Spinal cord (tissue), 10 donors: ENCODE results near the gene AGPAT2. TPM values are rescaled to one million over a fixed set of nuclear protein-coding genes. Genes with fewer than 3 reads are reported as not detected.
A peak's percentile ranks its signal among the peaks of the same experiment; 100 is the strongest.

ENCODE experiments used
- DNase-seq, 6 donors: peaks; one replicate each; pipeline versions ENCODE4 v3.0.0 to v3.0.0-alpha.2; 2013 to 2015; ENCODE audit warnings: low spot score in 6 of 6, low read depth in 4 of 6
- H3K27ac ChIP-seq: one replicate; pipeline ENCODE4 v1.5.1; 2013; ENCODE audit warnings: low read depth, low read length, control low read depth
- H3K27me3 ChIP-seq: one replicate; pipeline ENCODE4 v1.6.1; 2013; ENCODE audit warnings: low read length; ENCODE audit not compliant: control insufficient read depth, insufficient read depth
- H3K36me3 ChIP-seq: one replicate; pipeline ENCODE4 v1.6.1; 2013; ENCODE audit warnings: low read length; ENCODE audit not compliant: control insufficient read depth, insufficient read depth
- H3K4me1 ChIP-seq: one replicate; pipeline ENCODE4 v1.6.1; 2013; ENCODE audit warnings: low read length; ENCODE audit not compliant: control insufficient read depth, insufficient read depth
- H3K4me3 ChIP-seq: one replicate; pipeline ENCODE4 v1.5.1; 2013; ENCODE audit warnings: low read depth, low read length, control low read depth
- H3K9me3 ChIP-seq: one replicate; pipeline ENCODE4 v1.6.1; 2013; ENCODE audit warnings: low read length; ENCODE audit not compliant: control insufficient read depth, insufficient read depth
- WGBS: methylation state at CpG from one replicate; pipeline ENCODE4 v1.1.5; 2013; ENCODE audit warnings: missing lambda C conversion rate; ENCODE audit not compliant: insufficient coverage; 5-methylcytosine and 5-hydroxymethylcytosine counted together
- polyA plus RNA-seq, 2 donors: library from polyadenylated mRNA; unstranded; fragments of 120-200 nt; gene quantifications; one replicate each; pipeline ENCODE4 v1.2.1, GENCODE V29; 2013; ENCODE audit not compliant: insufficient read length in 2 of 2
- total RNA-seq, 2 donors: library from RNA; depleted of rRNA in 1 of 2; stranded (reverse); fragments of 120-200 nt in 1 of 2; fragments of >200 nt in 1 of 2; gene quantifications; one replicate each; pipeline versions ENCODE4 v1.2.3 to v1.2.4, GENCODE V29; 2013 to 2014
- donor health status: healthy.

Gene AGPAT2
- total and polyA plus RNA-seq, 4 donors, result 8.7 to 14.3 (median 10.1) TPM

DNA sequence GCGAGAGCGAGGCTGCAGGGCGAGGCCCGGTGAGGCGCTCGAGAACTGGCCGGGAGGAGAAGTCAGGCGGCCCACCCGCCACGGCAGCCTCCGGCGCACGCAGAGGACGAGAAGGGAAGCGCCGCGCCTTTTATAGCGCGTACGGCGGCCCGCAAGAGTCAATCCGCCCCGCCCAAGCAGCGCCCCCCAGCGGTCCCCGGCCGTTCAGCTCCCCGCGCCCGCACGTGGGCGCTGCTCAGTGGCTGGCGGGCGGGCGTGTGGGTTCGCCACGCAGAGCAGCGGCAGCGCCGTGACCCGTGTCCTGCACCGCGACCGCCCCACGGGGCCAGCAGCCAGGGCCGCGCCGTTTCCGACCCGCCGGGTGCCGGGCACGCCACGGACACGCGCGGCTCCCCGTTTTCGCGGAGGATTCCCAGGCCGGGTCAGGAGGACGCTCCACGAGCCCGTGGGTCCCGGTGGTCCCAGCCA, 40.9 kb upstream of the AGPAT2 start:
- H3K9me3 ChIP-seq, result no peaks in the 10 kb centered on the region
- peaks cover 43% of the 10 kb centered on the region for H3K36me3 ChIP-seq
- under 1% methylated on average over 66 of the region's 66 CpGs for WGBS
- peak overlapping the region; percentile 89 for H3K4me3 ChIP-seq
- DNase-seq, result peak in 5 of 6 donors; percentile 70 to 96 (median 82)
- H3K27ac ChIP-seq, result no peak overlapping the region
- peaks cover 42% of the 10 kb centered on the region for H3K4me1 ChIP-seq
- H3K27me3 ChIP-seq, result no peaks in the 10 kb centered on the region

DNA sequence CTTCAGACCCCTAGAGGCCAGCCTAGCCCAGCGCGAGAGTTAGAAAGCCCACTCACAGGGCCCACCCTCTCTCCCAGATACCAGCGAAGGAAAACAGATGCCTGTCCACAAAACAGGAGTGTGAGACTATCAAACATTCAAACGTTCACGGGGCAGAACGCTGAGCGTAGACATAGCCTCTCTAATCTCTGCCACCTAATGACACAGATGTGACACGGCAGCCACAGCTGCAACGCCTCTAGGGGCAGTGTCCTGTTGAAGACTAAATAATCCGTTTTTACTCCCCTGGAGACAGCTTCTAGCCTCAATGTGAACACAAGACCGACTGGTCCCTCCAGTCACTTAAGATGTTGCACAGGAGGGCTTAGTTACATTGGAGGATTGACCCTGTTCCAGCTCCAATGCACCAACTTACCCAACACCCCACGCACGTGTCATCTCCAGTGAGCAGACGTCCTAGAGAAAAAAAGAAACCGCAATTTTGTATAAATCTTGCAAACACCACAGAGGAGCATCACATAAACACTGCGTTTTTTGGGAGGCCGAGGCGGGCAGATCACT, 39.5 kb upstream of the AGPAT2 start:
- WGBS, result 38% methylated on average over 13 of the region's 18 CpGs
- no peaks in the 10 kb centered on the region for H3K27me3 ChIP-seq
- H3K4me1 ChIP-seq, result peaks cover 50% of the 10 kb centered on the region
- no peaks in the 10 kb centered on the region for H3K9me3 ChIP-seq
- H3K36me3 ChIP-seq, result peaks cover 54% of the 10 kb centered on the region
- peak in 1 of 6 donors; percentile 12 for DNase-seq
- no peak overlapping the region for H3K27ac ChIP-seq
- H3K4me3 ChIP-seq, result peak overlapping the region; percentile 89

DNA sequence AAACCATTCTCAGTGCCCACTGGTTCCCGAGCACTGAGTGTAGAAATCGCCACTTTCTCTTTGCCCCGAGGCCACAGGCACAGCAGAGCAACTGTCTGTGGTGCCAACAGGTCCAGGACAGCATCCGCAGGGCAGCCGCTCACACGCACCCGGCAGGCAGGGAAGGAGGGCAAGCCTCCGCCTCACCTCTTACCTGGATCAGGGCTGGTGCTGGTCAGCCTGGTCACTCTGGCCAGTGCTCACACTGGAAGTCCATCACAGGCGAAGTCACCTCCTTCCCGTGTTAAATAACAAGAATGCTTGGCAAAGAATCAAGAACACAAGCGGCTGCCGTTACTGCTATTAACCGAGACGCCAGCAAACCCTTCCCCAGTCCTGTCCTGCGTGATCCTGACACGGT, 38.9 kb upstream of the AGPAT2 start:
- H3K36me3 ChIP-seq, result peaks cover 57% of the 10 kb centered on the region
- 69% methylated on average over 16 of the region's 16 CpGs for WGBS
- DNase-seq, result no peak
- H3K9me3 ChIP-seq, result no peaks in the 10 kb centered on the region
- H3K4me3 ChIP-seq, result no peak overlapping the region
- H3K4me1 ChIP-seq, result peaks cover 56% of the 10 kb centered on the region
- H3K27me3 ChIP-seq, result no peaks in the 10 kb centered on the region
- no peak overlapping the region for H3K27ac ChIP-seq

DNA sequence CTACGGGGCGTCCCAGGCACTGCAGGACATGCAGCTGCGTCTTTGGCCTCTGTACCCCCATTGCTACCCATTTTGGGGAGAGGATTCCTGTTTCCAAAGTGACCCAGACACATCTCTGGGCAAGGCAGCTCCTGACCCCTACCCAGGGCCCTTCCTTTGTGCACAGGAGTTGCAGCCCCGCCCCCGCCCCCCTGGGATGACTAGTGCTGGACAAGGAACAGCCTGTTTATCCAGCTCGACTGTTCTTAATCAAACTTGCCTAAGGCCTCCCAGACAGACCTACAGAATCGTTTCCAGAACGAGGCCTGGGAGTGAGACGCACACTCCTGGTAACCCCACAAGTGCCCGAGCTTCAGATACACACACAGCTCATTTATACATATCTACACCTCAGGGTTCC, 38.4 kb upstream of the AGPAT2 start:
- H3K4me1 ChIP-seq, result peaks cover 61% of the 10 kb centered on the region
- WGBS, result 81% methylated on average over 10 of the region's 10 CpGs
- no peak overlapping the region for H3K27ac ChIP-seq
- H3K9me3 ChIP-seq, result no peaks in the 10 kb centered on the region
- H3K36me3 ChIP-seq, result peaks cover 62% of the 10 kb centered on the region
- no peak for DNase-seq
- H3K27me3 ChIP-seq, result no peaks in the 10 kb centered on the region
- no peak overlapping the region for H3K4me3 ChIP-seq

DNA sequence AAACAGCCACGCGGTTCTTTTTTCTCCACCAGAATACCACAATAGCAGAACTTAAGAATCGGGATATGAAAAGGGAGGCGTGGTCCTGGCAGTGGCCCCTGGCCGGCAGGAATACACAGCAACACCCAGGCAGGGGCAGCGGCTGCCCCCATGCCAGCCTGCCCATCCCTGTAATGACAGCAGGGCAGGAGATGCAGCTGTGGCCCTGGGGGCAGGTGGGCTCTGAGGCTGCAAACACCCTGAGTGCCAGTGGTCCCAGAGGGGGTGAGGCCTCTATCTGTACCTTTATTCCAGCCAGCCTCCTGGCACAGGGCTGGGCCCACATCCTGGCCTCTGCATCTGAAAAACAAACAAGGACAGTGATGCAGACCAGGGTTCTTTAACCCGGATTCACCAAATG, 37.5 kb upstream of the AGPAT2 start:
- no peak overlapping the region for H3K4me3 ChIP-seq
- DNase-seq, result no peak
- WGBS, result 86% methylated on average over 5 of the region's 7 CpGs
- H3K36me3 ChIP-seq, result peaks cover 71% of the 10 kb centered on the region
- peaks cover 68% of the 10 kb centered on the region for H3K4me1 ChIP-seq
- H3K27me3 ChIP-seq, result no peaks in the 10 kb centered on the region
- H3K27ac ChIP-seq, result no peak overlapping the region
- no peaks in the 10 kb centered on the region for H3K9me3 ChIP-seq

DNA sequence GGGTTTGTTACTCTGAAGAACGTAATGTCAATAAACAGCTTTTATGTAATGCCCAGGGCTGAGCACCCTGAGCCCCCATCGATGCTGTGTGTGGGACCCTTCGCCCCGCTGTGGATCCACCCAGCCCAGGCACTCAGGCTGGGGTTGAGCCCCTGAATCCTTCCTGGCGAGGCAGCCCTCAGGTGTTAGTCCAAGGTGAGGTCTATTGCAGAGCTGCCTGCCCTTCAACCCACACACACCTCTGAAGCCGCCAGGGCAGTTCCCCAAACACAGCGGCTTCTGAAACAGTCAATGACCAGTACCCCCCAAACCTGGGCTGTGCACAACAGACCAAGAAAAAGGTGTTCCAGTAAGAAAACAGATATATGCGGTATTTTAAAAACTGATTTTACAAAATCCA, 36.7 kb upstream of the AGPAT2 start:
- no peaks in the 10 kb centered on the region for H3K27me3 ChIP-seq
- peaks cover 78% of the 10 kb centered on the region for H3K36me3 ChIP-seq
- H3K27ac ChIP-seq, result no peak overlapping the region
- no peak for DNase-seq
- no peak overlapping the region for H3K4me3 ChIP-seq
- WGBS, result 96% methylated on average over 6 of the region's 8 CpGs
- H3K4me1 ChIP-seq, result peaks cover 68% of the 10 kb centered on the region
- H3K9me3 ChIP-seq, result no peaks in the 10 kb centered on the region

DNA sequence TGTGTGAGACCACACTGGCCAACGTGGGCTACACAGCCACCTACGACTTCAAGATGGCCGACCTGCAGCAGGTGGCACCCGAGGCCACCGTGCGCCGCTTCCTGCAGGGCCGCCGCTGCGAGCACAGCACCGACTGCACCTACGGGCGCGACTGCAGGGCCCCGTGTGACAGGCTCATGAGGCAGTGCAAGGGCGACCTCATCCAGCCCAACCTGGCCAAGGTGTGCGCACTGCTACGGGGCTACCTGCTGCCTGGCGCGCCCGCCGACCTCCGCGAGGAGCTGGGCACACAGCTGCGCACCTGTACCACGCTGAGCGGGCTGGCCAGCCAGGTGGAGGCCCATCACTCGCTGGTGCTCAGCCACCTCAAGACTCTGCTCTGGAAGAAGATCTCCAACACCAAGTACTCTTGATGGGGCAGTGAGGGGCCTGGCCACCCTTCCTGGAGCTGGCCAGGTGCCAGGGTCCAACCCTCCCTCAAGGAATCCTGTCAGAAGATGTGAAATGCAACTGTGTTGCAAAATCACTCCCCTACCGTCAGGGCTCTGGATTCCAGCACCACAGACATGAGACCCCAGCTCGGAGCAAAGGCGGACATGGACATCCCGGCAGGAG, 36.2 kb upstream of the AGPAT2 start:
- Histone ChIP-seq H3K4me1 (peaks cover 64% of the 10 kb centered on the region), H3K4me3 (no peak overlapping the region), H3K9me3 (no peaks in the 10 kb centered on the region), H3K27me3 (no peaks in the 10 kb centered on the region), H3K27ac (no peak overlapping the region), H3K36me3 (peaks cover 84% of the 10 kb centered on the region)
- WGBS, result 94% methylated on average over 32 of the region's 32 CpGs
- DNase-seq, result no peak

DNA sequence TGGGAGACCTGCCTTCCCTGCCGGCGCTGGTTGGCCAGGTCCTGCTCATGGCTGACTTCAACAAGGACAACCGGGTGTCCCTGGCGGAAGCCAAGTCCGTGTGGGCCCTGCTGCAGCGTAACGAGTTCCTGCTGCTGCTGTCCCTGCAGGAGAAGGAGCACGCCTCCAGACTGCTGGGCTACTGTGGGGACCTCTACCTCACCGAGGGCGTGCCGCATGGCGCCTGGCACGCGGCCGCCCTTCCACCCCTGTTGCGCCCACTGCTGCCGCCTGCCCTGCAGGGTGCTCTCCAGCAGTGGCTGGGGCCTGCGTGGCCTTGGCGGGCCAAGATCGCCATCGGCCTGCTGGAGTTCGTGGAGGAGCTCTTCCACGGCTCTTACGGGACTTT, 35.7 kb upstream of the AGPAT2 start:
- DNase-seq, result no peak
- Histone ChIP-seq H3K9me3 (no peaks in the 10 kb centered on the region), H3K27me3 (no peaks in the 10 kb centered on the region), H3K36me3 (peaks cover 89% of the 10 kb centered on the region), H3K4me3 (no peak overlapping the region), H3K27ac (no peak overlapping the region), H3K4me1 (peaks cover 63% of the 10 kb centered on the region)
- WGBS, result 91% methylated on average over 24 of the region's 24 CpGs

DNA sequence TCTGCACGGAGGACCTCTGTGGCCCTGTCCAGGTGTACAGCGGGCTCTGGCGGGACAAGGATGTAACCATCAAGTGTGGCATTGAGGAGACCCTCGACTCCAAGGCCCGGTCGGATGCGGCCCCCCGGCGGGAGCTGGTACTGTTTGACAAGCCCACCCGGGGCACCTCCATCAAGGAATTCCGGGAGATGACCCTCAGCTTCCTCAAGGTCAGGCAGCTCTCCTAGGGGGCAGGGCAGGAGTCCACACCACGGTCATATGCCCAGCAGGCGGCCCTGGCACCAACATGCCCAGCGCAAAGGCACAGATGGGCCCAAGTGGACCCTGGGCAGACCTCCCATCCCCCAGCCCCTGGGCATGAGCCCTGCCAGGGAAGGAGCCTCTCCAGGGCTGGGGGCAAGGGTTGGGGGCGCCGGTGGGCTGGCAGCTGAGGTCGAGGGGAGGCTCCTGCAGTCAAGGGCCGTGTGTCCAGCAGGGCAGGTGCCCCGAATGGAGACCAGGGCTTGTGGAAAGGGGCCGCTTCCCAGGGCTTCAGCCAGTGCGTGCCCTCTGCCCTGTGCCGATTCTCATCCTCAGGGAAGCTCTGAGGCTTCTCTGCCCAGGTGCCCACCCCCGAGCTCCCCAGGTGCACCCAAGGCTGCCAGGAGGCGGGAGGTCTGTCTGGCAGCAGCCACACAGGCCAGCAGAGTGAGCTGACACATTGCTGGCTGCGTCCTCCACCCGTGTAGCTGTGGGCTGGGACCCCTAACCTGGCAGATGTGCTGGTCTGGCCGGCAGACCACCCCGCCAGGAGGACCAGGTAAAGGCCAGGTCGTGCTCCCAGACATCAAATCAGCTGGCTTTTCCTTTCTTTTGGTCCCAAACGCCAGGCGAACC, 35.1 kb upstream of the AGPAT2 start:
- no peak for DNase-seq
- Histone ChIP-seq H3K36me3 (peaks cover 95% of the 10 kb centered on the region), H3K4me1 (peaks cover 60% of the 10 kb centered on the region), H3K27me3 (no peaks in the 10 kb centered on the region), H3K9me3 (no peaks in the 10 kb centered on the region), H3K27ac (no peak overlapping the region), H3K4me3 (no peak overlapping the region)
- 82% methylated on average over 31 of the region's 31 CpGs for WGBS
